Stimulated activated naive CD8-positive, alpha-beta T cell treated with anti-CD3 and anti-CD28 coated beads, Interleukin-15, Interleukin-2, amounts not matched to agents 100 U/mL and 50 U/mL, for 24 hours (primary cell): ENCODE data around the gene SETX.
A peak's percentile ranks its signal among the peaks of the same experiment; 100 is the strongest.

Experiments used
- ATAC-seq: fragments of 150-1000 bp; cut with Tn5 transposase; one replicate; pipeline ENCODE4 v1.10.0; 2021
- DNase-seq: peaks from one replicate; pipeline ENCODE4 v3.0.0; 2021

Gene SETX

GRCh38 chr9:132240841-132241482 lies 113.8 kb downstream of the SETX start:
- peak; percentile 99 for DNase-seq
- ATAC-seq: peak; percentile 92

DNA sequence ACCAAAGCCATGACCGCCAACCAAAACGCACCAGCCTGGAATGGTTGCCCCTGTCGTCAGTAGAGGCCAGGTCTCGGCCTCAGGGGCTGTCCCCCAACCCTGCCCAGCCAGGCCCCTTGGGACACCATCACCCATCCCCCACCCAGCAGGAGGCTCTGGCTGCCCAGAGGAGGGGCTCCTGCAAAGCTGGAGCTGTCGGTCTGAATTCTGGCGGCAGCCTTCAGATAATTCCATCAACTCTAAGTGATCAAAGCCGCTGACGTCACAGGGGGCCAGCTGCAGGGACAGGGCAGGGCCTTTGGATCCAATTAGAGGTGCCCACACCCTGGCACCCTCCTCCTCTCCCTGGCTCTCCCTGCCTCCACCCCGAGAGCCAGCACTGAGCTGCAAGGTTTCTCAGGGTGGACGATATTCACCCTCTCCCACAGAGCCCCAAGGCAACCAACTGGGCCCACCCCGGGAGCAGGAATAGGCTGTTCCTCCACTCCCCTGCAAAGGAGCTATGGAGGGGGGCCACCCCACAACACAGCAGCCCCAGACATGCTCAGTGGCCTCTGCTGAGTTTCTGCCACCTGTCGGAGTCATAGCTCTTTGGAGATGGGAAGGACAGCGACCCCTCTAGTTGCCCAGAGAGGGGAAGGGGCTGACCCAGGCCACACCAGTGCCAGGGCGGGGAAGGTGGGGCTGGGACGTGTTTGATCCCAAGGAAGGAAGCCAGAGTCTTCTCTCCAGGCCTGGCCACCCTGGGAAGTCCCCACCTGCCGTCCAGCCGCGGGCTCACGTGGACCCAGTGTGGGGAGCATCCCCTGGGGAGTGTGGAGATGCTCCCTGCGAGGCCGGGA lies 114.6 kb downstream of the SETX start:
- ATAC-seq: no peak
- DNase-seq: no peak

- ATAC-seq (no peak), DNase-seq (no peak)
Observed at GRCh38 chr9:132239518-132239917, 115.3 kb downstream of the SETX start.

DNA sequence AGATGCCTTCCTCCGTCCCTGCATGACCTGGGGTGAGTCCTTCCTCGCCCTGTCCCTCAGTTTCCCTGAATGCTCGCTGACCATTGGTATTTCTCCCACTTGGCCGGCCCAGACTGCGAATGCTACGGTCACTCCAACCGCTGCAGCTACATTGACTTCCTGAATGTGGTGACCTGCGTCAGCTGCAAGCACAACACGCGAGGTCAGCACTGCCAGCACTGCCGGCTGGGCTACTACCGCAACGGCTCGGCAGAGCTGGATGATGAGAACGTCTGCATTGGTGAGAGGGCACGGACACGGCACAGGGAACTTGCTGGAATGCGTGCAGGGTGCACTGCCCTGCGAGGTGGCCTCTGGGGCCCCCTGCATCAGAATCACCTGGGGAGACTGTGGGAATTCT lies 115.8 kb downstream of the SETX start:
- ATAC-seq: no peak
- DNase-seq: no peak

DNA sequence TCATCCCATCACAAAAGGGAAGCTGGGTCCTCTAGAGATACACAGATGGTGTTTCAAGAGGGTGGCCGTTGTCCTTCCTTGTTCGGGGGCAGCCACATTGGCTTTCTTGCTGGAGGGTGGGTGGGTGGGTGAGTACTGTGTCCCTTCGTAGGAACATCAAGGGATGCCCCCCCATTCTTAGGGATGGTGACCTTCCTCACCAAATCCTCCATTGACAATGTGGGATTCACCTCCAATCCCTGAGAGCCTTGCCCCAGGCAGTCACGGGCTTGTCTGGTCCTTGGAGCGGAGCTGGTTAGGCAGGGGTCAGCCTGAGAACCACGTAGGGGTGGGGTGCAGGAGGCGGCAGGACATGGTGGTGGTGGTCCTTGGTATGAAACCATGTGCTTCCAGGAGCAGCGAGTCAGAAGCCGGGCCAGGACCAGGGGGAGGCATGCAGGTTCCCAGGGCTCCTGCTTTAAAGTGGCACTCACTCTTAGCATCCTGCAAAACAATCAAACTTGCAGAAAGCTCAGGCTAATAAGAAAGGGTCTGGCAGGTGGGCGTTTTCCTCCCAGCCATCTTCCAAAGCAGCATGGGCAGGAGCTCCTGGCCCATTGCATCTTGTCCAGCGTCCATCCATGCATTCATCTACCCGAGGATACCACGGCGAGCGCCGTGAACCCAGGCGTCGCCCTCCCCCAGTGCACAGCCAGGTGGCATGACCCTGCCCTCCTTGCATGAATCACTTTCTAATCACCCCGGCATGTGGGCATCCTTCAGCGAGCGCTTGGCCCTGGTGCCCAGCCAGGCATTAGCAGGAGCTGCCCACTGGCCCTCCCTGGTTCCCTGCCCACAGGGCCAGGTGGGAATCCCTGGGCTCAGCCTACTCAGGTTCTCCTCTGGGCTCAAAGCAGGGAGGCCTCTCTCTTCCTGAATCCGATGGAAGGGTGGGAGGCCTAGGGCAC lies 116.5 kb downstream of the SETX start:
- DNase-seq (no peak), ATAC-seq (no peak)

DNA sequence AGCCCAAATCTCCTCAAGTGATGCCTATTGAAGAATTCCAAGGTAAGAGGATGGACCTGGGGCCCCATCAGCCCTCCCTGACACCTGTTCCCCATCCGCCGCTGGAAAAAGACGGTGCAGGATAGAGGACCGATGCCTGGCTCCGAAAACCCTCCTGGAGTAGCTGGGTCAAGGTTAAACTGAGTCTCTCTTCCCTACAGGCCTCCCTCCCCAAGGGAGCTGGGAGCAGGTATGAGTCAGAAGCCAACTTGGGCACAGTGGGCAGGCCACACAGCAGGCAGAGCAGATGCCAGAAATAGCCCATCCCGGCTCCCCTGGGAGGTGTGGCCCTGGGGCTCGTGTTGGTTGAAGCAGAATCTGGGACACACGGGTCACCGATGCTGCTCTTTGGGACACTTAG lies 117.3 kb downstream of the SETX start:
- DNase-seq: no peak
- no peak for ATAC-seq

DNA sequence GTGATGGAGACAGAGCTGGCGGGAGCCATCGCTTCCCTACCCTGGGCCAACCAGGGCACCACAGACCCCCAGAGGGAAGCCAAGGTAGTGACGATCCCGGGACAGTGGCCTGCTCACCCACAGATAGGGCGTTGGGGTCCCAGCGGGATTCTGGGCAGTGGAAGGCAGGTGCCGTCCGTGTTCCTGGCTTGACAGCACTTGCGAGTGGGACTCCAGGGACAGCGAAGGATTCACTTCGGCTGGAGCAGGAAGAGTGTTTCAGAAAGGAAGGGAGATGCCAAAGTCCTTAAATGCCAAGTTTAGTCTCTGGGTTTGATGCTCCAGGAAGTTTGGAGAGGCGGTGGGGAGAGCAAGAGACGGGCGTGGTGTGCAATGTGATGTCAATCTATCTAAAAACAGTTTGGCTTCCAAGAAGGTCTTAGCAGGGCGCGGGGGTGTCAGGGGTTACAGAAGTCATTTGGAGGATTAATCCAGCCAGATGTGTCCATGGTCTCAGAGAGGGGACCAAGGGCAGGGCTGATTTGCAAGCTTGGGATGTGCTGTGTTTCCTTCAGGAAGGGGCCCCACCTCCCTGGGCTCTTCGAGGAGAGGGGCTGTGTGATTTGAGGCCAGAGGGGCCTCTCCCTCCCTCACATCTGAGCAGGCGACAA lies 118.0 kb downstream of the SETX start:
- ATAC-seq: no peak
- no peak for DNase-seq

DNA sequence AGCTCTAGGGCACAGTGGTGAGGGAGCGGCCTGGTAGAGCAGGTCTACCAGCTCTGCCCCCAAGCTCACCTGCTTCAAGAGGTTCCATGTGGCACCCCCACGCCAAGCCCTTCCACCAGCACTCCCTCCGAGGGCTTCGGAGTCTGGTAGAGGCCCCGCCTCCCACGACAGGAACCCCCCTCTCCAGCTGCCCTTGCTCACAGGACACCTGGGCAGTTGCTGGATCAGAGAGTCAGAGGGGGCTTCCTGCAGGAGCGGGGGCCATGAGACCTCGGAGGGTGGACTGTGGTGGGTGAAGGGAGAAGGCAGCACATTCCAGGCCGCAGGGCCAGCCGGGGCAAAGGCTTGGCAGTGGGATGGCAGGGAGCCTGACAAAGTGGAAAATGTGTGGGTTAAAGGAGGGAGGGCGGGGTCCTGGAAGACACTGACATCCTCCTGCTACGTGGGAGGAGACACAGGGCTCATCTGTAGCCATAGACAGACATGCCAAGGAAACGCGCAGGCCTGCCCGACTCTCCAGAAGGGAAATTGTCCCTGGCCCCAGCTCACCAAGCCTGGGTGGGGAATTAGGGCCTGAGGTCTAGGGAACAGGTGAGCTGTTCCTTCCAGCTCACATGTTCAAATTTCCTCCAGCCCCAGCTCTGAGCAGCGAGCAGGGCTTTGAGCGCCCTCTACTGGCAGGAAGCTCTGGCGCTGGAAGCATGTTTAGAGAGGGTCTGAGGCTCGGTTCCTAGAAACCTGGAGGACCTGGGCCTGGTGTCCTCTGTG lies 118.7 kb downstream of the SETX start:
- DNase-seq (peak; percentile 89), ATAC-seq (peak; percentile 9)

GRCh38 chr9:132235125-132235524 lies 119.7 kb downstream of the SETX start:
- DNase-seq (no peak), ATAC-seq (no peak)

DNA sequence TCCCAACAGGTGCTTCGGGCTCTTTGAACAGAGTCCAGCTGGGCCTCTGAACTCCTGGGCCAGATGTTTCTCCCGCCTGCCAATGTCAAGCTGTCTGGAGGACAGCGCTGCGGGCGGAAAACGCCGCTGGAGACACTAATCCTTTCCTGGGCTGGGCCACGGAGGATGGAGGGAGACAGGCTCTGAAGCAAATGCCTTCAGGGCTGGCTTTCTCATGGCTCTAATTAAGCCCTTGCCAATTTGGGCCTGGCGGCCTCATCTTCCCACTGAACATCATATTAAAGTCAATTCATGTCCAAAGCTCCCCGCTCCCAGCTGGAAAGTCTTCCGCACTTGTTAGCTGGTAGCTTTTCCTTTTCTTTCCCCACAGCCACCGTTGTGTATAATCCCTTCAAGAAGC lies 120.3 kb downstream of the SETX start:
- DNase-seq (no peak), ATAC-seq (no peak)

- ATAC-seq (no peak), DNase-seq (no peak)
Observed at GRCh38 chr9:132233138-132233537, 121.6 kb downstream of the SETX start.

DNA sequence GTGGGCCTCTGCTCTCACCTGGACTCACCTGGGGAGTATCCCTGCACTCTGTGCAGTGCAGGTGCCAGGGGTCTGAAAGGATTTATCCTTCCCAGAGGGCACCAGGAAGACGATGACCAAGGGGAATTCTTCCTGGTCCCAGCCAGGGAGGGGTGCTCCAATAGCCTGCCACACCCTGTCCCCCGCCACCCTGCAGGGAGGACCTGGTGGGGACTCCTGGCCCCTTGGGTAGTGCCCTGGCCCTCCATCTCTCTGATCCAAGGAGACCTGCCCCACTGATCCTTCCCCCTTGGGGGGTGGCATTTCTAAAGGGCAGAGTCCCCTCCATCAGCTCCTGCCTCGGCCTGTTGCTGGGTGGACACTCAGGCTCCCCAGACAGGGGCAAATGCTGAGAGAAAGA lies 122.3 kb downstream of the SETX start:
- DNase-seq: no peak

GRCh38 chr9:132231019-132231701 lies 123.6 kb downstream of the SETX start:
- ATAC-seq: no peak
- no peak for DNase-seq

More for the DNA sequence above, 122.3 kb downstream of the SETX start:
- ATAC-seq: no peak

- ATAC-seq (no peak), DNase-seq (no peak)
Observed at GRCh38 chr9:132230605-132231004, 124.2 kb downstream of the SETX start.

DNA sequence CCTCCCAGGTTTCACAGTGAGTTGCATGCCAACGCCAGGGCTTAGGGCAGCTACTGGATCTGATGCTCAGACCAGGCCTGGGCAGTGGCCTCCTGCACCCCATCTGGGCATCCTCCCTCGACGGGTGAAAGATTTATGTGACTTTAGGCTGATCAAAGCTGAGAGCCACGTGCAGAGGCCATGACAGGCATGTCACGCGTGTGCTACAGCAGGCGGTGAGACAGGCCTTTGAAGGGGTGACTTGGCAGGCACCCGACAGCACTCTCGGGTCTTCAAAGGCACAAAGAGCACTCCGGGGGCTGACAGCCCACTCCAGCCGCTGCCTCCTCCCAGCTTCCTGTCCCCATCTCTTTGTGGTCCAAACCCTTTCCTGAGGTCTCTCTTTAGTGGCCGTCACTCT lies 126.7 kb downstream of the SETX start:
- DNase-seq (no peak), ATAC-seq (no peak)

GRCh38 chr9:132226571-132227430 lies 128.0 kb downstream of the SETX start:
- ATAC-seq: no peak

DNA sequence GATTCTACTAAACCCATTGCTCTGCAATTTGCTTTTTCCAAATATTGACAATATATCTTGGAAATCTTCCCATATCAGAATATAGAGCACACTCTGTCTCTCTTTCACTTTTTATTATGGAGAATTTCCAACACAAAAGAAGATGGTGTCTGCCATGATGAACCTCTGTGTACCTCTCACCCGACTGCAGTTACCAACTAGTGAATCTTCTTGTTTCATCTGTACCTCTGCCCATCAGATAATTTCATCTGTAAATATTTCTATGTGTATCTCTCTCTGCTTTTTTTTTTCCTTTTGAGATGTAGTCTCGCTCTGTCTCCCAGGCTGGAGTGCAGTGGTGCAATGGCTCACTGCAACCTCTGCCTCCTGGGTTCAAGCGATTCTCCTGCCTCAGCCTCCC lies 130.1 kb downstream of the SETX start:
- no peak for DNase-seq
- no peak for ATAC-seq

More at GRCh38 chr9:132226571-132227430, 128.0 kb downstream of the SETX start:
- DNase-seq: no peak

DNA sequence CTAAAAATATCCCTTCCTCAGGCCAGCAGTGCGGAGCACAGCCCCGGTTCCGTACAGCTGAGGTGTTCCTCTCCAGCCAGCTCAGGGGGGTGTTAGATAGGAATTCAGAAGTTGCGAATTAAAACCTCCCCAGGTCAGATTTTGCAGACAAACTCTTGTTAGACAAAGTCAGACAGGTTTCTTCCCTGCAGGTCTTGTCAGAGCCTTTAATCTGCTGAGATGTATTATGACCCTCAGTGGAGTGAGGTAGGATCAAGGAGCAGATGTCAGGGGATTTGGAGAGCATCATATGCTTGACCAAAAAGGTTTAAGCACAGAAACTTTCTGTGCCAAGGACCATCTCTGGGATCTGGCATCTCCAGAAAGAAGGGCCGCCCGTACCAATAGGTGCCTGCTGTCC lies 132.8 kb downstream of the SETX start:
- no peak for ATAC-seq

DNA sequence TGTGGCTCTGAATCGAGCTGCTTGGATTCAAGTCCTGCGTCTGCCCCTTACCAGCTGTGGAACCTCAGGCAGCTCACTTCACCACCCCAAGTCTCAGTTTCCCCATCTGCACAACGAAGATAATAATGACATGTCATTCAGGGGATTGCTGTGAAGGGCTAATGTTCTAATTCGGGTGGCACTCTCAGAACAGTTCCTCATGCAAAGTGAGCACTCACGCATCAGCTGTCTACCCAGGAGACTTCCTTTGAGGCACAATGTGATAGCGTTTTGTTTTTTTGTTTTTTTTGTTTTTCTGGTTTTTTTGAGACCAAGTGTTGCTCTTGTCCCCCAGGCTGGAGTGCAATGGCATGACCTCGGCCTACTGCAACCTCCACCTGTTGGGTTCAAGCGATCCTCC lies 136.6 kb downstream of the SETX start:
- ATAC-seq (no peak), DNase-seq (no peak)

More for the DNA sequence above, 132.8 kb downstream of the SETX start:
- no peak for DNase-seq
